A549 (cell line): Measurements from ENCODE around the gene BNC2. TPM values are rescaled to one million over a fixed set of nuclear protein-coding genes. Genes with fewer than 3 reads are reported as not detected.

ENCODE experiments used
- ATAC-seq, 2 experiments: fragments of 200-7000 bp in 1 of 2; fragments of >200 bp in 1 of 2; cut with Nextera tagmentation in 1 of 2; cut with Tn5 transposase in 1 of 2; 3 replicates each; pipeline versions ENCODE4 v1.8.0 to v1.9.1; 2018 to 2020; ENCODE audit warnings: mild to moderate bottlenecking in 1 of 2, moderate library complexity in 1 of 2
- CTCF ChIA-PET: fragments of 300-600 bp; sonication (Branson Sonifier 250); formaldehyde crosslinking; extraction: SDS; loops from one replicate; lab custom pipeline; 2021; ENCODE audit warnings: antibody characterized with exemption, inconsistent platforms; lab: Yijun Ruan, JAX
- POLR2A ChIA-PET: fragments of 350-600 bp; formaldehyde crosslinking; extraction: SDS; loops from one replicate; lab custom pipeline; 2021; ENCODE audit warnings: antibody characterized with exemption, inconsistent platforms; lab: Yijun Ruan, JAX
- DNase-seq, 2 experiments: peaks; one replicate each; pipeline versions ENCODE4 v3.0.0 to v3.0.0-alpha.2; 2011 to 2016; ENCODE audit warnings: low read depth in 1 of 2, low spot score in 1 of 2
- FAIRE-seq: peaks from 2 replicates; lab custom pipeline; 2011; peaks lifted over from hg19 to GRCh38; lab: Jason Lieb, UNC
- H3K27ac ChIP-seq, 2 experiments: fragments of >200 bp; sonication (Bioruptor Twin); formaldehyde crosslinking; 3 replicates each; pipeline ENCODE4 v1.5.1; 2016 to 2017
- H3K4me1 ChIP-seq: fragments of >200 bp; sonication (Bioruptor Twin); formaldehyde crosslinking; 3 replicates; pipeline ENCODE4 v1.6.1; 2016
- H3K4me2 ChIP-seq: fragments of >200 bp; sonication (Bioruptor Twin); formaldehyde crosslinking; 3 replicates; pipeline ENCODE4 v1.6.1; 2016
- H3K4me3 ChIP-seq: fragments of >200 bp; sonication (Bioruptor Twin); formaldehyde crosslinking; 3 replicates; pipeline ENCODE4 v1.5.1; 2016
- H3K9me3 ChIP-seq: fragments of >200 bp; sonication (Bioruptor Twin); formaldehyde crosslinking; 3 replicates; pipeline ENCODE4 v1.6.1; 2016
- BHLHE40 ChIP-seq: IDR thresholded peaks from 2 replicates; pipeline ENCODE4 v1.6.1; 2012; ENCODE audit warnings: low read depth, low read length, inconsistent platforms
- CBX8 ChIP-seq: fragments of 200-600 bp; sonication (generic); IDR thresholded peaks from 2 replicates; pipeline ENCODE4 v1.6.1; 2016
- CHD4 ChIP-seq: fragments of 200-600 bp; sonication (generic); IDR thresholded peaks from 2 replicates; pipeline ENCODE4 v1.6.1; 2016; ENCODE audit warnings: antibody characterized with exemption, mild to moderate bottlenecking, borderline replicate concordance
- EHF ChIP-seq: fragments of 250-450 bp; sonication (Bioruptor Pico); IDR thresholded peaks from 2 replicates; pipeline ENCODE4 v1.5.0; 2020; ENCODE audit warnings: mild to moderate bottlenecking
- EP300 ChIP-seq, 2 experiments: fragments of >200 bp; sonication (Bioruptor Twin); formaldehyde crosslinking; IDR thresholded peaks; 2 replicates in 1 of 2; 3 replicates in 1 of 2; pipeline ENCODE4 v1.6.1; 2016 to 2017
- HOXB13 ChIP-seq: fragments of 250-450 bp; sonication (Bioruptor Pico); IDR thresholded peaks from 2 replicates; pipeline ENCODE4 v1.5.0; 2020; ENCODE audit warnings: low read depth, mild to moderate bottlenecking, moderate library complexity
- HOXB5 ChIP-seq: fragments of 250-450 bp; sonication (Bioruptor Pico); IDR thresholded peaks from 2 replicates; pipeline ENCODE4 v1.5.0; 2020; ENCODE audit warnings: mild to moderate bottlenecking, moderate library complexity
- JUN ChIP-seq, 2 experiments: fragments of >200 bp; sonication (Bioruptor Twin); formaldehyde crosslinking; IDR thresholded peaks; 2 replicates in 1 of 2; 3 replicates in 1 of 2; pipeline ENCODE4 v1.6.1; 2016 to 2017
- JUNB ChIP-seq: fragments of >200 bp; sonication (Bioruptor Twin); formaldehyde crosslinking; IDR thresholded peaks from 2 replicates; pipeline ENCODE4 v1.6.1; 2016
- MAFK ChIP-seq: fragments of 450-650 bp; IDR thresholded peaks from 2 replicates; pipeline ENCODE4 v1.6.1; 2014; ENCODE audit not compliant: partially characterized antibody
- MAZ ChIP-seq: fragments of 150-350 bp; IDR thresholded peaks from 2 replicates; pipeline ENCODE4 v1.6.1; 2014; ENCODE audit warnings: antibody characterized with exemption, low read depth, low read length, borderline replicate concordance
- MYC ChIP-seq: IDR thresholded peaks from 2 replicates; pipeline ENCODE4 v1.6.1; 2012; ENCODE audit warnings: mild to moderate bottlenecking, inconsistent platforms, low read length, improper control_type of control experiment, borderline replicate concordance
- NFE2L2 ChIP-seq: fragments of 150-350 bp; conservative IDR thresholded peaks from 2 replicates; pipeline ENCODE4 v1.6.1; 2014; ENCODE audit warnings: low read length
- NPAS2 ChIP-seq: fragments of 250-450 bp; sonication (Bioruptor Pico); IDR thresholded peaks from 2 replicates; pipeline ENCODE4 v1.8.0; 2022; ENCODE audit warnings: mild to moderate bottlenecking, moderate library complexity, borderline replicate concordance
- POLR2A ChIP-seq: IDR thresholded peaks from 2 replicates; pipeline ENCODE4 v1.6.1; 2012; ENCODE audit warnings: mild to moderate bottlenecking, low read length
- POLR2AphosphoS2 ChIP-seq: conservative IDR thresholded peaks from 2 replicates; pipeline ENCODE4 v1.6.1; 2012; ENCODE audit warnings: low read length, improper control_type of control experiment, inconsistent platforms
- RCOR1 ChIP-seq: fragments of 150-350 bp; IDR thresholded peaks from 2 replicates; pipeline ENCODE4 v1.6.1; 2014; ENCODE audit warnings: antibody characterized with exemption, low read length, low read depth
- RFX5 ChIP-seq: fragments of 450-650 bp; IDR thresholded peaks from 2 replicates; pipeline ENCODE4 v1.7.1; 2014; ENCODE audit warnings: antibody characterized with exemption, mild to moderate bottlenecking, moderate library complexity
- ZNF302 ChIP-seq: fragments of 250-450 bp; sonication (Bioruptor Pico); IDR thresholded peaks from 2 replicates; pipeline ENCODE4 v1.9.0; 2021; ENCODE audit warnings: inconsistent platforms, mild to moderate bottlenecking, moderate library complexity
- WGBS: methylation state at CpG from one replicate; pipeline ENCODE4 v1.1.6; 2017; ENCODE audit errors: missing lambda C conversion rate; 5-methylcytosine and 5-hydroxymethylcytosine counted together
- polyA plus RNA-seq, 4 experiments: library from polyadenylated mRNA; depleted of rRNA in 3 of 4; stranded (reverse); fragments of >200 nt; fragmentation: RNase III in 1 of 4; extraction: RNeasy Plus Mini Kit Qiagen cat#74134 plus additional on column Dnase treatment in 1 of 4; gene quantifications; 2 replicates in 3 of 4; 3 replicates in 1 of 4; pipeline ENCODE4 v1.2.3, GENCODE V29; 2011 to 2017
- TF ChIP-seq, protein P1 (sequence below): fragments of >200 bp; sonication (Bioruptor Twin); formaldehyde crosslinking; IDR thresholded peaks from 3 replicates; pipeline ENCODE4 v1.6.1; 2016
- TF ChIP-seq, protein P2 (sequence below): fragments of 250-450 bp; sonication (Bioruptor Pico); IDR thresholded peaks from 2 replicates; pipeline ENCODE4 v1.5.0; 2020; ENCODE audit warnings: low read depth, mild to moderate bottlenecking, moderate library complexity
- TF ChIP-seq, protein P3 (sequence below): IDR thresholded peaks from 2 replicates; pipeline ENCODE4 v1.6.1; 2012

The BNC2 gene
- polyA plus RNA-seq, 2 of the 4 experiments (the other 2 are of a cell fraction), result 6.2 to 7.5 TPM

DNA sequence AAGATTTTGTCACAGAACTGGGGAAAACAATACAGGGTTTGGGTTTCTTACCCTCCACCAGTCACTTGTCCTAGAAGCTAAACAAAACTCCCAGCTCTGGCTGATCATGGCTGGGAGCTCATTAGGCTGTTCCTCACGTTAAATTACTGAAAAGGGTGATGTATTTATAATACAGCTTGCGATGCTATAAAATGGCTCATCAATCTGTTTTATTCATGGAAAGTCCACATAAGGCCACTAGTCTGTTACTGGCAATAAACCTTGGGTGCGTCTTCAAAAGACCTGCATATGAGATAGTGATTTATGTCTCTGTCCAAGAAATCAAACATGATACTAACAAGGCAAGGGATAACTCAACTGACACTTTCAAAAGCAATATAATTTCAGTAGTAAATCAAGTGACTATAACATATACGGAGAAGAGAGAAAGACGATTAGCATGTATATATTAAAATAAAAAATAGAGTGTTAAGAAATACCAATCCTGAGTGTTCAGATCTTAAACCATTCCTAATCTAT lies 219.0 kb downstream of the BNC2 start:
- ChIA-PET CTCF (interaction anchor here (1.4 kb wide), 1 partner anchor 11 kb away, joined by 4 read pairs; no protein-coding TSS in a partner anchor), POLR2A (no interaction called here)
- TF ChIP-seq MAFK, result no peak
- TF ChIP-seq EHF, result no peak
- no peak for TF ChIP-seq HOXB5
- no peak for TF ChIP-seq JUN (IDR thresholded peaks at IDR 0.05)
- H3K9me3 ChIP-seq, result no peaks in the 10 kb centered on the region
- FAIRE-seq, result no peak
- 86% methylated on average over 5 of the region's 5 CpGs for WGBS
- H3K27ac ChIP-seq, result no peak overlapping the region
- peaks cover 24% of the 10 kb centered on the region for H3K4me1 ChIP-seq
- no peak overlapping the region for H3K4me2 ChIP-seq
- no peak for ATAC-seq
- no peak overlapping the region for H3K4me3 ChIP-seq
- no peak for DNase-seq

DNA sequence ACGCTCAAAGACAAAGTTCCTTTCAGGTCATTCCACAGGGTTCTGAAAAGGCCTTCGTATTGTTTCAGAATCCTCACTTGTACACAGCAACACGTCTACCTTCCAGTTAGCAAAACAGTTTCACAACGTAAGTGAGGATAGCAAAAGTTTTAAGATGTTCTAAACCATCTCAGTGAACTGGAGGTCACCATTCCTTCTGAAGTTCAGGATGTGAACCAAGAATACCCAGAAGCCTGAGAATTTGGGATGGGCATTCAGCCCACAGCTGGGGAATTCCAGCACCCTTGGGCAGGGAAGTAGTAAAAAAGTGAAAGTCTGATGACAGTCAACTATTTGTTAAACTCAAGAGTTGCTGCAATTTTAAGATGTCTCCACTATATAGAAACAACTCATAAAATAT lies 224.5 kb downstream of the BNC2 start:
- FAIRE-seq, result no peak
- TF ChIP-seq CHD4 (no peak), BHLHE40 (no peak), MAZ (no peak), NFE2L2 (no peak), ZNF302 (no peak), JUNB (no peak), POLR2AphosphoS2 (no peak), EP300 (IDR thresholded peaks at IDR 0.05) (no peak), MYC (no peak)
- ChIA-PET CTCF (no interaction called here), POLR2A (no interaction called here)
- Histone ChIP-seq H3K4me2 (no peak overlapping the region), H3K4me1 (no peaks in the 10 kb centered on the region; the same call in 2 of the 3 replicates), H3K9me3 (no peaks in the 10 kb centered on the region), H3K27ac (no peak overlapping the region), H3K4me3 (no peak overlapping the region)
- no peak for DNase-seq
- WGBS, result 96% methylated on average over 4 of the region's 4 CpGs
- no peak for ATAC-seq

DNA sequence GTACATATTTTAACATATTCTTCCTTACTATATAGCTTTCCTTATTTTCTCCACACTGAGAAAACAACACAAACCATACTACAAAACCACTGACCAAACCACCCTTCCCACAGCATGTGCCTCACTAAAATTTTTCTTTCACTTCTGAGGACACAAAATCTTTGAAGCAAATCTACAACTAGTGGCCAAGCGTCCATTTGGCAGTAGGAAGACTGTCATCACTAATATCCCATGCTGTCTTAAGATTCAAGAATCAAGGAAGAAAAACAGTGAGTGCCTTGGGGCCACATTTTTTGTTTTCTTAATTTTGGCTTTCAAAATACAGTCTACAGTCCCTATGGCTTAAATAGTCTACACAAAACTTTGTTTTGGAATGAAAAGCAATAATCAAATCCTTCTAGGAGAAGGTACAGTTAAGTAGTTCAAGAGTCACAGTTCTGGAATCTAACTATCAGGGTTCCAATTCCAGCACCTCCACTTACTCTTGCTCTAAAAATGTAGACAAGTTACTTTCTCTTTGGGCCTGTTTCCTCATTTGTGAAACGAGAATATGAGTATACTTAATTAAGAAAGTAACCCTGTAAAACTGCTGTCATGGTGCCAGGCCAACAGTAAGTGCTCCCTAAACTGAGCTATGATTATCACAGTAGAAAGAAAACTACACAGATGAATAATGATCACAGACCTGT lies 227.9 kb downstream of the BNC2 start:
- Histone ChIP-seq H3K4me2 (no peak overlapping the region), H3K27ac (no peak overlapping the region), H3K4me1 (peaks cover 11% of the 10 kb centered on the region), H3K9me3 (no peaks in the 10 kb centered on the region), H3K4me3 (no peak overlapping the region)
- ChIA-PET CTCF (interaction anchor here (0.6 kb wide), 1 partner anchor 125 kb away, joined by 3 read pairs; no protein-coding TSS in a partner anchor), POLR2A (no interaction called here)
- TF ChIP-seq RFX5 (no peak), RCOR1 (no peak), POLR2A (no peak), CBX8 (no peak), NPAS2 (CRISPR knock-in tag) (no peak), HOXB13 (CRISPR knock-in tag) (no peak)
- TF ChIP-seq, protein P1, sequence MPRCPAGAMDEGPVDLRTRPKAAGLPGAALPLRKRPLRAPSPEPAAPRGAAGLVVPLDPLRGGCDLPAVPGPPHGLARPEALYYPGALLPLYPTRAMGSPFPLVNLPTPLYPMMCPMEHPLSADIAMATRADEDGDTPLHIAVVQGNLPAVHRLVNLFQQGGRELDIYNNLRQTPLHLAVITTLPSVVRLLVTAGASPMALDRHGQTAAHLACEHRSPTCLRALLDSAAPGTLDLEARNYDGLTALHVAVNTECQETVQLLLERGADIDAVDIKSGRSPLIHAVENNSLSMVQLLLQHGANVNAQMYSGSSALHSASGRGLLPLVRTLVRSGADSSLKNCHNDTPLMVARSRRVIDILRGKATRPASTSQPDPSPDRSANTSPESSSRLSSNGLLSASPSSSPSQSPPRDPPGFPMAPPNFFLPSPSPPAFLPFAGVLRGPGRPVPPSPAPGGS, result no peak
- TF ChIP-seq, protein P2, sequence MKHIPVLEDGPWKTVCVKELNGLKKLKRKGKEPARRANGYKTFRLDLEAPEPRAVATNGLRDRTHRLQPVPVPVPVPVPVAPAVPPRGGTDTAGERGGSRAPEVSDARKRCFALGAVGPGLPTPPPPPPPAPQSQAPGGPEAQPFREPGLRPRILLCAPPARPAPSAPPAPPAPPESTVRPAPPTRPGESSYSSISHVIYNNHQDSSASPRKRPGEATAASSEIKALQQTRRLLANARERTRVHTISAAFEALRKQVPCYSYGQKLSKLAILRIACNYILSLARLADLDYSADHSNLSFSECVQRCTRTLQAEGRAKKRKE (CRISPR knock-in tag), result no peak
- TF ChIP-seq, protein P3, sequence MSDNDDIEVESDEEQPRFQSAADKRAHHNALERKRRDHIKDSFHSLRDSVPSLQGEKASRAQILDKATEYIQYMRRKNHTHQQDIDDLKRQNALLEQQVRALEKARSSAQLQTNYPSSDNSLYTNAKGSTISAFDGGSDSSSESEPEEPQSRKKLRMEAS, result no peak
- no peak for ATAC-seq
- FAIRE-seq, result no peak
- no peak for DNase-seq
- 60% methylated on average over 2 of the region's 2 CpGs for WGBS
